Thoracic aorta endothelial cell (primary cell): Measurements from ENCODE around the gene TMEM59L. TPM values are rescaled to one million over a fixed set of nuclear protein-coding genes. Genes with fewer than 3 reads are reported as not detected.

Source experiments
- small RNA-seq: library from RNA; depleted of rRNA; stranded (forward); fragments of <200 nt; gene quantifications from one replicate; pipeline ENCODE3, GENCODE V24; 2012
- total RNA-seq: library from RNA; depleted of rRNA; stranded (reverse); fragments of >200 nt; gene quantifications from 2 replicates; pipeline ENCODE4 v1.2.3, GENCODE V29; 2012

The TMEM59L gene
- total RNA-seq: 0.13 and 0.14 TPM in 2 replicates

GRCh38 chr19:18612772-18613588, at the start of gene TMEM59L:
TMEM59L (plus strand) TSS chr19:18612870; CDS start chr19:18612959, 89 bp downstream.

GRCh38 chr19:18571564-18572344, 40.9 kb upstream of the TMEM59L start, which contains the start of gene UBA52:
UBA52 (plus strand) TSS chr19:18571857; CDS start chr19:18573301, 1,444 bp downstream.

GRCh38 chr19:18588611-18589379, 23.9 kb upstream of the TMEM59L start, which contains the start of gene REX1BD:
REX1BD (plus strand) TSS chr19:18588798; CDS start chr19:18588802, 4 bp downstream.

GRCh38 chr19:18606281-18607225, 6.1 kb upstream of the TMEM59L start, which contains the start of gene CRLF1:
CRLF1 (minus strand) TSS chr19:18606799; CDS start chr19:18606656, 143 bp downstream.

GRCh38 chr19:18636969-18637629, 24.4 kb downstream of the TMEM59L start, which contains the start of gene KLHL26:
KLHL26 (plus strand) TSS chr19:18637028; CDS start chr19:18637055, 27 bp downstream.

Small RNA genes within 50 kb of the gene (small RNA-seq; reads per million reads assigned to genes)
- not detected for gene RN7SL155P

Other genes starting within 250 kb of the TMEM59L start
- gene GDF15, start 226.7 kb upstream of the TMEM59L start, total RNA-seq: 103 and 114 TPM in 2 replicates
- not detected in 2 replicates for gene LRRC25, start 215.2 kb upstream of the TMEM59L start, total RNA-seq
- gene SSBP4, start 193.5 kb upstream of the TMEM59L start, total RNA-seq: 82.0 and 110 TPM in 2 replicates
- gene ISYNA1, start 174.7 kb upstream of the TMEM59L start, total RNA-seq: 24.1 and 24.6 TPM in 2 replicates
- gene ELL, start 90.8 kb upstream of the TMEM59L start, total RNA-seq: 10.6 and 16.2 TPM in 2 replicates
- 115 and 131 TPM in 2 replicates for gene FKBP8, start 69.3 kb upstream of the TMEM59L start, total RNA-seq
- 88.6 and 99.8 TPM in 2 replicates for gene KXD1, start 55.0 kb upstream of the TMEM59L start, total RNA-seq
- gene UBA52, start 41.0 kb upstream of the TMEM59L start, total RNA-seq: 567 and 715 TPM in 2 replicates
- 43.6 and 49.3 TPM in 2 replicates for gene REX1BD, start 24.1 kb upstream of the TMEM59L start, total RNA-seq
- 0.07 TPM in 1 of 2 replicates, not detected in the other for gene CRLF1, start 6.1 kb upstream of the TMEM59L start, total RNA-seq
- gene KLHL26, start 24.2 kb downstream of the TMEM59L start, total RNA-seq: 3.5 and 4.5 TPM in 2 replicates
- 1.2 and 1.9 TPM in 2 replicates for gene CRTC1, start 70.8 kb downstream of the TMEM59L start, total RNA-seq
- 0.13 TPM in 1 of 2 replicates, not detected in the other for gene COMP, start 178.4 kb downstream of the TMEM59L start, total RNA-seq
- gene UPF1, start 219.1 kb downstream of the TMEM59L start, total RNA-seq: 59.8 and 78.9 TPM in 2 replicates